WTC11 (cell line): ENCODE results near the gene EPHB6.

Experiments
- CTCF ChIP-seq: fragments of 200-600 bp; IDR thresholded peaks from 2 replicates; pipeline ENCODE4 v1.8.0; 2022; ENCODE audit warnings: antibody characterized with exemption
- E2F1 ChIP-seq: sonication (generic); formaldehyde crosslinking; IDR thresholded peaks from 2 replicates; pipeline ENCODE4 v1.8.0; 2022; ENCODE audit warnings: mild to moderate bottlenecking, missing genetic modification reagents
- NFE2L1 ChIP-seq: sonication (generic); formaldehyde crosslinking; IDR thresholded peaks from 2 replicates; pipeline ENCODE4 v1.8.1; 2023; ENCODE audit warnings: missing genetic modification reagents

- no peak for TF ChIP-seq E2F1 (CRISPR knock-in tag)
- TF ChIP-seq NFE2L1 (CRISPR knock-in tag) = no peak
- TF ChIP-seq CTCF = no peak
Observed at GRCh38 chr7:142863891-142864685, 9.2 kb downstream of the EPHB6 start.
